Fibroblast of skin of scalp (primary cell): ENCODE results near the gene CORO1C.

ENCODE experiments used
- DNase-seq: peaks from one replicate; pipeline ENCODE4 v3.0.0-alpha.2; 2013

CORO1C gene

DNA sequence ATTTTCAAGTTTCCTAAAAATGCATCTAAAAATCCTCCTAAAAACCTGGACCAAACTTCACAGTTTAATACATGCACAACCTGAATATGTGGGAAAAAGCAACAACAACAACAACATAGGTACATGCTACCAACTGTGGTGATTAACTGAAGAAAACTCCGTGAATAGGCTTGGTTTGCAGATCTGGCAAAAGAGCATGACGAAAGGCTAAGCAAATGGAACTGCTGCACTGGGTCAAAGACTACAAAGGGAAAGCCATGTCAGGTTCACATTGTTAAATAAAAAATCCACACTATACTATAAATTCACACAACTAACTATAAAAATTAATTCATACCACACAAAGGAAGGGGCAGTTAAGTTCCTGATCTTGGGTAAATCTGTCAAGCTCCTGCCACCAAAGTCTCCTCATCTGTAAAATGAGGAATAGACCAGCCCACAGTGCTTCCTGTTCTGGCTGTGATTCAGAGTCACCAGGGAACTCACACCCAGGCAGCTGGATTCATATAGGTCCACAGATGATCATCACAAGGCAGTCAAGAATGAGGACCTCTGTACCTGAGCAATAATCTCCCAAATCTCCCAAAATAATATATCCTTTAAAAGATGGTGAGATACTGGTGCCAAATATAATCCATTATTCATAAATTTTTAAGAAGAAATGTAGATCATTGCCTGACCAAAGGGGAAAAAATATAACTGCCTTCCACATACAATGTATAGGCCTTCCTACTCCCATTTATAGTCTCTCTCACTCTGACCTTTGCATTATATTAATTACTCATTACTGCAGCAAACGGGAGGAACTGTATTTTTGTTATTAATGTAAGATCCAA, 7.0 kb downstream of the CORO1C start:
- DNase-seq, result peak; percentile 61

DNA sequence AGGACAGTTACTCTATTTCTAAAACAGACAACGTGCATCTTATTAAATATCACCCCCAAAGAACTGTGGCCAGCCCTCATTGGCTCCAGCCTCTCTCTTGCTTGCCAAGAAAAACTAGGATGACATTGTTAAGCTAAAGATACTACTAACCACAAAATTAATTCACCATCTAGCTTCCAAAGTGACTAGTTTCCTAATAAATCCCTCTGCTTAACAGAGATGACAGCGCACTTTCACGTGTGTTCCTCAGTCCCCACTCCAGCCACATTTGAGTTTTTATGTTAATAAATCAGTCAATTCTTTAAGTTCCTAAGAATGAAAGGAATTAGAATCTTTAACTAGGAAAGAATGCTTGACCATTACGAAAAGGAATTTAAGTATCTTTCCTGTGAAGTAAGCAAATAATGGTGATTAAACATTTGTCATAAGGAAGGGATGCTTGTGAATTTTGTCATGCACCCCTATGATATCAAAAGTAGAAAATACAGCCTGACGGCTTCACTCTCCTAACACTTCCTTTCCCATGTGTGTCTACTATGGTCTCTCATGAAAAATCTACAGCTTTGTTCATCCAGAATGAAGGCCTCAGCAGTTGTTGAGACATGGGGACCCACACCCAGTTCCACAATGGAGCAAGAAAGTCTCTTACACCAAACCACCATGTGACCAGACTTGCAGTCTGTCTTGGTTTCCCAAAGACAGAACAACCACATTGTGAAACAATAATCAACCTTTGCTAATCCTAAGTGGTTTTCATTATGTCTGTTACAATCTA, 8.1 kb downstream of the CORO1C start:
- peak; percentile 96 for DNase-seq

- DNase-seq, result no peak
Observed at GRCh38 chr12:108722463-108722862, 8.9 kb downstream of the CORO1C start.

- DNase-seq, result no peak
Observed at GRCh38 chr12:108721824-108722223, 9.5 kb downstream of the CORO1C start.

DNA sequence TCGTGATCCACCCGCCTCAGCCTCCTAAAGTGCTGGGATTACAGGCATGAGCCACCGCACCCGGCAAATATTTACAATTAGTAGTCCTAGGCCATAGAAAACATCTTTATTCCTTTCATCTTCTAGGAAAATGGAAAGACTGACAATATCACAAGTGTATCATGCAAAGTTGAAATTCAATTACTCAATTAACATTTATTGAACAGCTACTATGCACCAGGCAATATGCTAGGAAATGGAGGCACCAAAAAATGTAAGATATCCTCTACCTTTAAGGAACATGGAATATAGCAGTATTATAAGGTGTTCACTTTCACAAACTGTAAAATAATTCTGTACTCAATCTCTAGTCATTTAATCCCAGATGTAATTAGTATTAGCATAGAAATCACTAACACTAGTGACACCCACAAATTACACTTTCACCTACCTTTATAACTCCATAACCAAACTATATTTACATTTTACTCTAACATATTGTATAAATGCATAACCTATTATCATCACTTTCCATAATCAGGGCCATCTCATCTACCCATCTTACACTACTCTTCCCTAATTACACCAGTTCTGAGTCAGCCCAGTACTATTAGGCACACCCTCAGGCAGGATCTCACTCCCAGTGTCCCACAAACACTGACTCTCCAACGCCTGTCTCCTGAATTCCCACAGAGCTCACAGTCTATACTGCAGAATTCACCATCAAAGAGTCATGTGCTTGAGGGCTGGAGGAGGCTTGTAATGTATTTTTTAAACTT, 10.4 kb downstream of the CORO1C start:
- peak; percentile 83 for DNase-seq

- DNase-seq, result no peak
Observed at GRCh38 chr12:108717243-108717642, 14.1 kb downstream of the CORO1C start.

GRCh38 chr12:108714866-108715265, 16.5 kb downstream of the CORO1C start:
- DNase-seq, result no peak

DNA sequence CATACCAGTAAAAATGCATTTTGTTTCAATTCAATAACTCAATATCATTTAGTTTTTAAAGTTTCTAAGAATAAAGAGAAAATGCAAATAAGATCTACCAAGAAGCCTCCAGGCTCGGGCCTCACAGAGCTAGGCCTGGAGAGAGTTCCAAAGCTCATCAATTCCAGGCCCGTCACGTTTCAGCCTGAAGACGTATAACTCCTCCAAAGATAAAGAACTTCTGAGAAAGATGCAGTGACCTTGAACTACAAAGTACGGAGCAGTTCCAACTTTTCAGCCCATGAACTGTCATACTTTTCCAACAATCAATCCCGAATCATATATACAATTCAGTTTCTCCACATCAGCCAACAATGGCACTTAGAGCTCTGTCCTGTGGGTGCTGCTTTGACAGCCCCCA, 17.8 kb downstream of the CORO1C start:
- DNase-seq, result no peak

GRCh38 chr12:108712925-108713203, 18.5 kb downstream of the CORO1C start:
- DNase-seq, result peak; percentile 35

DNA sequence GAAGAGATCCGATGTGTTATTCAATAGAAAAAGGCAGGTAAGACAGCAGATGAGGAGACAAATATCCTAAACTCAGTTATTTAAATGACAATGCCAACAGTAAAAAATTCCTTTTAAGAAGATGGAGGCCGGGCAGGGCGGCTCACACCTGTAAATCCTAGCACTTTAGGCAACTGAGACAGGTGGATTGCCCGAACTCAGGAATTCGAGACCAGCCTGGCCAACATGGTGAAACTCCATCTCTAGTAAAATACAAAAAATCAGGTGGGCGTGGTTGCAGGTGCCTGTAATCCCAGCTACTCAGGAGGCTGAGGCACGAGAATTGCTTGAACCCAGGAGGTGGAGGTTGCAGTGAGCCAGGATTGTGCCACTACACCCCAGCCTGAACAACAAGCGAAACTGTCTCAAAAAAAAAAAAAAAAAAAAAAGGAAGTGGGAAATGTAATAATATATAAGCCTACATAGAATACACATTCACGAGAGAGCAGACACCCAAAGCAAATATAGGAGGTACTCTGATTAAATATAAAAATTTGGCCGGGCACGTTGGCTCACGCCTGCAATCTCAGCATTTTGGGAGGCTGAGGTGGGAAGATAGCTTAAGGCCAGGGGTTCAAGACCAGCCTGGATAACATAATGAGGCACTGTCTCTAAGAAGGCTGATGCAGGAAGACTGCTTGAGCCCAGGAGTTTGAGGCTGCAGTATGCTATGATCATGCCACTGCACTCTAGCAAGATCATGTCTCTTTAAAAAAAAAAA, 19.0 kb downstream of the CORO1C start:
- no peak for DNase-seq

- no peak for DNase-seq
Observed at GRCh38 chr12:108711489-108712164, 19.7 kb downstream of the CORO1C start.

GRCh38 chr12:108709697-108710096, 21.6 kb downstream of the CORO1C start:
- no peak for DNase-seq

DNA sequence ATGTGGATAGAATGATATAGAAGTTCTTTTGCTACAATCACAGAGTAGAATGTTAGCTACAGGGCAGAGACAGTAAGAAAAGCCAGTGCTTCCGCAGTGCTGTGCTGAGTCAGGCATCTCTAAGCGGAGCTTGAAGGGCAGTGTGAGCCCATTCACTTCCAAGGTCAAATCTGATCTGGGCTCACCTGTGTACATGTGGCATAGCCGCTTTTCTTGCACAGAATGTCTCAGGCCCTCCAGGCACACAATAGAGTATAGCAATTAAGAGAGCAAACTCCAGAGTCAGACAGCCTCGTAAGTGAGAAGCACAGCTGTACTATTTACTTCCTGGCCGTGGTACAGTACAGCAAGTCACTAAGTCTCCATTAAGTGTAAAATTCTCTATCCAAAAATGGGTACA, 26.8 kb downstream of the CORO1C start:
- DNase-seq, result no peak

DNA sequence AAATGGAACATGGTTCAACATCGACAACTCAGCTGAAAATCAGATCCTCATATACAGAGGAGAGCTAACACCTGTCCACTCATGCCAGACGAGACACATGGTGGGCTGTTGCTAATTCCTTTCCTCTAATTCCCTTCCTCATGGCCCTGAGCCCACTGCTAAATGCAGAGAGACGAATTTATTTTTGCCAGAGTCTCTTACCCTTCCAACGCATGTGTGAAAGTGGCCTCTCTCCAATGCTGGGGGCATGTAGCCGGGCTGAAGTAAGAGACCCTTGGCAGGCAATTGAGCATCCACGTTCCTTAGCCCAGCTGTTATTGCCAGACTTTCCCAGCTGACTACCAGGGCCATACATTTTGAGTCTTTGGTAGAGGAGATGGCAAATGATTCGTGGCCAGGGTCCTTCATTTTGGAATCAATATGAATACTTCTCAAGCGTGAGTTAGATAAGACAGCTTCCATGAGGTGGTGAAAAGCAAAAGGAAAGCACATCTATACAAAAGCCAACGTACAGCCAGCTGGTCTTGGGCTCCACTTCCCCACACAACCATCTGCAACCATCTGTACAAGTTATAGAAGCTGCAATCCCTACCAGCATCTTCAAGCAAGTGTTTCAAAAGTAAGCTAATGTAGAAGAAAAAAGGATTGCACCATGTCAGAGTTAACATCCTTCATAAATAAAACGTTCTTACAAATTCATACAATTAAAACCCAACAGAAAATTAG, 28.6 kb downstream of the CORO1C start:
- DNase-seq, result no peak

DNA sequence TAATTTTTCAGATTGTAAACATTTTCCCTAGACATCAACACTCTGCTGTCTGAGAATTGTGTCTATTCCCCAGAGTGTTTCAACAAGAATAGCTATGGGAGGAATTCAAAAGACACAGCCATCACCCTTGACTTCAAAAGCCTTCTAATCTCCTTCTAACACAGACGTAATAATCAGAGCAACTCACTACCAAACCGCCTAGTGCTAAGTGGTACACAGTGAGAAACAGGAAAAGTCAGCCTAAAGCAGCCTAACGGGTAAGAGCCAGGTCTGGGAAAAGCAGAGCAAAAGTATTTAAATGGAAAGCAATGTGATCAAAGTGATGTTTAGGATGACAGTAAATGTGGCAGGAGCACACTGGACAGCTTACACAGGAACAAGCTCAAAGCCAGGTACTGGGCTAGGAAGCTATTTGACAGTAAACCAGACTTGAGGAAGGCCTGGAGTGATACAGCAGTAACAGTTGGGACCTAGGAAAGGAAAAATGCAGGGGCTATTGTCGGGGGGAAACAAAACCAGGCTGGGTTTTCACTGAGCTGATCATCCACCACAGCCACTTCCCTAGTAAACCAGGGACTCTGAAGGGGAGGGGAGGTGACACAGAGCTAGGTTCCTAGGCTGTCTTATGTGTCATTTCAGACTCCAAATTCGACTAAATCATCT, 29.4 kb downstream of the CORO1C start:
- DNase-seq, result peak; percentile 60

DNA sequence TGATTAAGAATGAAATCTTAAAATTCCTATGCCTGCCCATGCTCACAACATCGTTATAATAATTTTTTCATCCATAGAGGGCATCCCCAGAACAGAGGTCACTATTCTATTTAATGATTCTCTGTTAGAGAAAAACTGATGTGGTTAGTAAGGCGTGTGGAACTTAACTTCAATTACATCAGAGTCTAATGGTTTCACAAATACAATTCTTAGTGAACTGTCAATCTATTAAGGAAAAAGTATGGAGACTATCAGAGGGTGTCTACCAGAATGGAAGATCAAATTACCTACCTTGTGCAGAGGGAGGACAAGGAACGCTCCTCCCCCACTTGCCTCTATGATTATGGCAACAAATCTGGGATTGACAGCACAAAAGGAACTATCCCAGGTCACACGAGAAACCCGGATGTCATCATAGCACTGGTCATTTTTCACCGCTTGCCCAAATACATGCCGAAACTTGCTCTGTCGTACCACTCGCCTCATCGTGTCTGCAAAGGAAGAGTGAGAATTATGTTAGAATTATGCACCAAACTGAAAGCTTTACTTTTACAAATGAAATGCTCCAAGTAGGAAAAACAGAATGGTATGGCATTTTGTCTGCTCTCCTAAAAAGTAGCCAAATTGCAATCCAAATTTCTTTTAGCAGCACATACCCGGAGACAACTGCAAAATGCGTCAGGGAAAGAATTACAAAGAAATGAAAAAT, 30.3 kb downstream of the CORO1C start:
- DNase-seq, result no peak

- DNase-seq, result no peak
Observed at GRCh38 chr12:108699955-108700563, 31.3 kb downstream of the CORO1C start.

- no peak for DNase-seq
Observed at GRCh38 chr12:108697905-108698304, 33.4 kb downstream of the CORO1C start.

- no peak for DNase-seq
Observed at GRCh38 chr12:108696996-108697290, 34.4 kb downstream of the CORO1C start.
